Upper lobe of left lung (tissue), 4 donors: ENCODE data around the gene FAM168A.

Experiments used
- EP300 ChIP-seq, 4 donors: sonication (generic); formaldehyde crosslinking; IDR thresholded peaks; one replicate each; pipeline ENCODE4 v1.5.1; 2017; ENCODE audit warnings: antibody characterized with exemption in 4 of 4, control low read depth in 2 of 4
- TF ChIP-seq, protein P1 (sequence below), 6 experiments: fragments of 450-650 bp in 4 of 6; fragments of 200-600 bp in 2 of 6; sonication (generic) in 2 of 6; IDR thresholded peaks; one replicate each; pipeline ENCODE4 v1.5.1; 2016 to 2019; ENCODE audit warnings: antibody characterized with exemption in 6 of 6

DNA sequence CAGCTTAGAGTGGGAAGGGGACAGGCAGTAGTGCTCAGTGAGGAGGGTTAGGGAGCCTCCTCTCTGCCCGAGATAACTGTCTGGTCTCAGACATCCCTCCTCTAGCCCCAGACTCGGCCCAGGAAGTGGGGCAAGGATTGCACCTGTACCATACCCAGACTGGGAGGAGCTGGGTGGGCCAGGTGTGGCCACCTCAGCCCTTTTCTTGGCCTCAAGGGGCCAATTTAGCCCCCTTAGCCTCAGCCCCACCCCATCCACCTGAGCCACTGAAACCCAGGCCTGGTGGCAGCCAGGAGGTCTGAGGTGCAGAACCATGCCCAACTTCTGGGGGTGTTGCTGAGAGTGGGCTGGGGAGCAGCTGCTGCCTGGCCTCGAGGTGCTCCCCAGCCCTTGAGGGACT is 215.2 kb downstream of the FAM168A start:
- no peak for TF ChIP-seq EP300 (IDR thresholded peaks at IDR 0.05)
- TF ChIP-seq, protein P1, sequence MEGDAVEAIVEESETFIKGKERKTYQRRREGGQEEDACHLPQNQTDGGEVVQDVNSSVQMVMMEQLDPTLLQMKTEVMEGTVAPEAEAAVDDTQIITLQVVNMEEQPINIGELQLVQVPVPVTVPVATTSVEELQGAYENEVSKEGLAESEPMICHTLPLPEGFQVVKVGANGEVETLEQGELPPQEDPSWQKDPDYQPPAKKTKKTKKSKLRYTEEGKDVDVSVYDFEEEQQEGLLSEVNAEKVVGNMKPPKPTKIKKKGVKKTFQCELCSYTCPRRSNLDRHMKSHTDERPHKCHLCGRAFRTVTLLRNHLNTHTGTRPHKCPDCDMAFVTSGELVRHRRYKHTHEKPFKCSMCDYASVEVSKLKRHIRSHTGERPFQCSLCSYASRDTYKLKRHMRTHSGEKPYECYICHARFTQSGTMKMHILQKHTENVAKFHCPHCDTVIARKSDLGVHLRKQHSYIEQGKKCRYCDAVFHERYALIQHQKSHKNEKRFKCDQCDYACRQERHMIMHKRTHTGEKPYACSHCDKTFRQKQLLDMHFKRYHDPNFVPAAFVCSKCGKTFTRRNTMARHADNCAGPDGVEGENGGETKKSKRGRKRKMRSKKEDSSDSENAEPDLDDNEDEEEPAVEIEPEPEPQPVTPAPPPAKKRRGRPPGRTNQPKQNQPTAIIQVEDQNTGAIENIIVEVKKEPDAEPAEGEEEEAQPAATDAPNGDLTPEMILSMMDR (IDR thresholded peaks at IDR 0.05): no peak
